RWPE2 (cell line): ENCODE measurements around the gene ZNF664.

Experiments used
- ATAC-seq: fragments of 200-7000 bp; cut with Tn5 transposase; 3 replicates; pipeline ENCODE4 v1.9.1; 2021; ENCODE audit warnings: low read depth
- DNase-seq: peaks from one replicate; pipeline ENCODE4 v3.0.0-alpha.2; 2020; ENCODE audit warnings: low spot score
- H3K27ac ChIP-seq: fragments of 450-650 bp; 2 replicates; pipeline ENCODE4 v1.5.1; 2017; ENCODE audit warnings: mild to moderate bottlenecking; ENCODE audit not compliant: poor library complexity, severe bottlenecking
- H3K27me3 ChIP-seq: fragments of 250-450 bp; sonication (Bioruptor Pico); 2 replicates; pipeline ENCODE4 v1.5.1; 2021; ENCODE audit warnings: mild to moderate bottlenecking, moderate library complexity; ENCODE audit not compliant: insufficient read depth, poor library complexity, severe bottlenecking
- H3K36me3 ChIP-seq: fragments of 250-450 bp; sonication (Bioruptor Pico); 2 replicates; pipeline ENCODE4 v1.5.1; 2020; ENCODE audit warnings: low read depth, mild to moderate bottlenecking, moderate library complexity
- H3K4me1 ChIP-seq: fragments of 250-450 bp; sonication (Bioruptor Pico); 2 replicates; pipeline ENCODE4 v1.5.1; 2021; ENCODE audit warnings: mild to moderate bottlenecking, moderate library complexity; ENCODE audit not compliant: insufficient read depth, poor library complexity, severe bottlenecking
- H3K4me3 ChIP-seq: fragments of 250-450 bp; sonication (Bioruptor Pico); 2 replicates; pipeline ENCODE4 v1.5.1; 2021; ENCODE audit warnings: mild to moderate bottlenecking, moderate library complexity; ENCODE audit not compliant: severe bottlenecking
- H3K9me3 ChIP-seq: fragments of 250-450 bp; sonication (Bioruptor Pico); 2 replicates; pipeline ENCODE4 v1.5.1; 2021; ENCODE audit warnings: mild to moderate bottlenecking, moderate library complexity; ENCODE audit not compliant: severe bottlenecking
- TF ChIP-seq, protein P1 (sequence below): fragments of 450-650 bp; IDR thresholded peaks from one replicate; pipeline ENCODE4 v1.5.1; 2017; ENCODE audit warnings: mild to moderate bottlenecking, moderate library complexity; ENCODE audit not compliant: poor library complexity, severe bottlenecking

ZNF664 gene

GRCh38 chr12:124047045-124047566 lies 74.1 kb downstream of the ZNF664 start:
- TF ChIP-seq, protein P1, sequence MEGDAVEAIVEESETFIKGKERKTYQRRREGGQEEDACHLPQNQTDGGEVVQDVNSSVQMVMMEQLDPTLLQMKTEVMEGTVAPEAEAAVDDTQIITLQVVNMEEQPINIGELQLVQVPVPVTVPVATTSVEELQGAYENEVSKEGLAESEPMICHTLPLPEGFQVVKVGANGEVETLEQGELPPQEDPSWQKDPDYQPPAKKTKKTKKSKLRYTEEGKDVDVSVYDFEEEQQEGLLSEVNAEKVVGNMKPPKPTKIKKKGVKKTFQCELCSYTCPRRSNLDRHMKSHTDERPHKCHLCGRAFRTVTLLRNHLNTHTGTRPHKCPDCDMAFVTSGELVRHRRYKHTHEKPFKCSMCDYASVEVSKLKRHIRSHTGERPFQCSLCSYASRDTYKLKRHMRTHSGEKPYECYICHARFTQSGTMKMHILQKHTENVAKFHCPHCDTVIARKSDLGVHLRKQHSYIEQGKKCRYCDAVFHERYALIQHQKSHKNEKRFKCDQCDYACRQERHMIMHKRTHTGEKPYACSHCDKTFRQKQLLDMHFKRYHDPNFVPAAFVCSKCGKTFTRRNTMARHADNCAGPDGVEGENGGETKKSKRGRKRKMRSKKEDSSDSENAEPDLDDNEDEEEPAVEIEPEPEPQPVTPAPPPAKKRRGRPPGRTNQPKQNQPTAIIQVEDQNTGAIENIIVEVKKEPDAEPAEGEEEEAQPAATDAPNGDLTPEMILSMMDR = no peak
- Histone ChIP-seq H3K4me3 (no peak overlapping the region), H3K27me3 (no peaks in the 10 kb centered on the region), H3K27ac (no peak overlapping the region), H3K4me1 (peaks cover 12% of the 10 kb centered on the region), H3K36me3 (no peaks in the 10 kb centered on the region), H3K9me3 (peaks cover 8% of the 10 kb centered on the region)
- ATAC-seq (no peak), DNase-seq (no peak)

GRCh38 chr12:124049451-124050094 lies 76.6 kb downstream of the ZNF664 start:
- DNase-seq (no peak), ATAC-seq (no peak)
- H3K36me3 ChIP-seq = no peaks in the 10 kb centered on the region
- H3K9me3 ChIP-seq = peaks cover 8% of the 10 kb centered on the region
- TF ChIP-seq, protein P1 = no peak
- H3K4me3 ChIP-seq = no peak overlapping the region
- H3K27ac ChIP-seq = no peak overlapping the region
- no peaks in the 10 kb centered on the region for H3K27me3 ChIP-seq
- peaks cover 12% of the 10 kb centered on the region for H3K4me1 ChIP-seq

GRCh38 chr12:124053851-124054250 lies 80.8 kb downstream of the ZNF664 start:
- DNase-seq (no peak), ATAC-seq (peak; percentile 25; the same call in 1 of the 3 replicates)
- no peaks in the 10 kb centered on the region for H3K4me1 ChIP-seq
- no peak overlapping the region for H3K4me3 ChIP-seq
- H3K27me3 ChIP-seq = no peaks in the 10 kb centered on the region
- H3K9me3 ChIP-seq = no peaks in the 10 kb centered on the region
- H3K27ac ChIP-seq = no peak overlapping the region
- no peaks in the 10 kb centered on the region for H3K36me3 ChIP-seq
- TF ChIP-seq, protein P1 = peak; percentile 33

DNA sequence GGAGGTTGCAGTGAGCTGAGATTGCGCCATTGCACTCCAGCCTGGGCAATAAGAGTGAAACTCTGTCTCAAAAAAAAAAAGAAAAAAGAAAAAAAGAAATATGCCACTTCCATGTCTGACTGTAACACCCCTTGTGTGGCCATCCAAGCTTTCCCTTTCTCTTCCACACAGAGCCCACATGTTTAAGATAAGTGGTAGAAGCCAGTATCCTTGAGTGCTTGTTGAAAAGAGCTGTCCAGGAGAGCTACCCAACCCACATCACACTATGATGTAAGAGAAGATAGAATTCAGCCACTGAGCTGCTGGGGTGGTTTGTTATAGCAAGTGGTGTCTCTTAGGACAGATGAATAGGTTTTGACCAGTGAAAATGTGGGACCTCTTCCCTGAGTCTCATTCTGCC lies 82.1 kb downstream of the ZNF664 start:
- no peaks in the 10 kb centered on the region for H3K36me3 ChIP-seq
- H3K9me3 ChIP-seq = no peaks in the 10 kb centered on the region
- H3K4me3 ChIP-seq = no peak overlapping the region
- H3K4me1 ChIP-seq = no peaks in the 10 kb centered on the region
- no peak for DNase-seq
- H3K27ac ChIP-seq = no peak overlapping the region
- TF ChIP-seq, protein P1 = no peak
- ATAC-seq = no peak
- no peaks in the 10 kb centered on the region for H3K27me3 ChIP-seq

GRCh38 chr12:124057691-124058090 lies 84.7 kb downstream of the ZNF664 start:
- DNase-seq (no peak), ATAC-seq (no peak)
- Histone ChIP-seq H3K4me3 (no peak overlapping the region), H3K27me3 (no peaks in the 10 kb centered on the region), H3K36me3 (no peaks in the 10 kb centered on the region), H3K4me1 (no peaks in the 10 kb centered on the region), H3K27ac (no peak overlapping the region), H3K9me3 (no peaks in the 10 kb centered on the region)
- TF ChIP-seq, protein P1 = no peak
